Inflammatory macrophage treated with lipopolysaccharide for 1 hour (primary cell): Measurements from ENCODE around the gene INKA1.

ENCODE experiments used
- DNase-seq, 2 donors: peaks; one replicate each; pipeline ENCODE4 v3.0.0-alpha.2; 2020 to 2022

INKA1 gene

DNA sequence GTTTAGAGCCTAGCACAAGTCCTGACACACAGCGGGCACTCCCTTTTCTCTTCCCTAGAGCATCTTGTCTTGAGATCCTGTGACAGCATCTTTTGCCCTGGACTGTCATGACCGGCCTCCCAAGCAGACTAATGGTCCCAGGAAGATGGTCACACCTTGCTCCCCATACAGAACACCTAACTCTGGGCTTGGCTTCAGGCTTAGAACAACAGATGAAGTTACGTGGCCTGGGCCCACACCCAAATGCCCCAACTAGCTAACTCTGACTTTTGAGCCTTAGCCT, 15.9 kb upstream of the INKA1 start:
- no peak for DNase-seq

DNA sequence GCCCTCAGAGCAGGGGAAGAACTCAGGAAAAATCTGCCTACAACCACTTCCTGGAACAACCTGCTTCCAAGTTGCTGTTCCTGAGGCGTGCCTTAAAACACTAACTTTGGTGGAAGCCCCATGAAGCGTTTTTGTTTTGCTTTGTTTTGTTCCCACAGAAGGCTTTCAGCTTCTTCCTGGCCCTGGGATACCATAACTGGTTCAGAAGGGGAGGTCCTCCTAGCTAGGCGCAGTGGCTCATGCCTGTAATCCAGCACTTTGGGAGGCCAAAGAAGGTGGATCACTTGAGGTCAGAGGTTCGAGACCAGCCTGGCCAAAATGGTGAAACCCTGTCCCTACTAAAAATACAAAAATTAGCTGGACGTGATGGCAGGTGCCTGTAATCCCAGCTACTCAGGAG, 15.5 kb upstream of the INKA1 start:
- DNase-seq = no peak

DNA sequence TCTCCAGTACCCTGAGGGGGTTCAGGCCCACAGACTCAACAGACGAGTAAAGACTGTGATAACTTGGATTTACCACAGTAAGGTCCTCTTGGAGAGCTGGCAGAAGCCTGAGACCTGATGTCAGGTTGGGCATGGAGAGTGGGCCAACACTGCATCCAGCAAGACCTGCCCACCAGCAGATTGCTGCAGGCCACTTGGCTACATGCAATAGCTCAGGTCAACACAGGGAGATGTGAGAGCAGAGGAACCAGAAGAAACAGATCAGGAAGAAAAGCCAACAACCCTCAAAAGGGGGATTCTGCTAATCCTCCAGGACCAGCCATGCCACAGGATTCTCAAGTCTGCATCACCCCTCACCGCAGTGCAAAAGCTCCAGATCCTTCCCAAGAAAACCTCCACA, 15.0 kb upstream of the INKA1 start:
- DNase-seq = no peak

GRCh38 chr3:49790626-49791411, 12.2 kb upstream of the INKA1 start:
- DNase-seq = no peak

- no peak for DNase-seq
Measured at GRCh38 chr3:49791571-49791970, 11.5 kb upstream of the INKA1 start.

GRCh38 chr3:49792371-49793150, 10.5 kb upstream of the INKA1 start:
- DNase-seq = no peak

DNA sequence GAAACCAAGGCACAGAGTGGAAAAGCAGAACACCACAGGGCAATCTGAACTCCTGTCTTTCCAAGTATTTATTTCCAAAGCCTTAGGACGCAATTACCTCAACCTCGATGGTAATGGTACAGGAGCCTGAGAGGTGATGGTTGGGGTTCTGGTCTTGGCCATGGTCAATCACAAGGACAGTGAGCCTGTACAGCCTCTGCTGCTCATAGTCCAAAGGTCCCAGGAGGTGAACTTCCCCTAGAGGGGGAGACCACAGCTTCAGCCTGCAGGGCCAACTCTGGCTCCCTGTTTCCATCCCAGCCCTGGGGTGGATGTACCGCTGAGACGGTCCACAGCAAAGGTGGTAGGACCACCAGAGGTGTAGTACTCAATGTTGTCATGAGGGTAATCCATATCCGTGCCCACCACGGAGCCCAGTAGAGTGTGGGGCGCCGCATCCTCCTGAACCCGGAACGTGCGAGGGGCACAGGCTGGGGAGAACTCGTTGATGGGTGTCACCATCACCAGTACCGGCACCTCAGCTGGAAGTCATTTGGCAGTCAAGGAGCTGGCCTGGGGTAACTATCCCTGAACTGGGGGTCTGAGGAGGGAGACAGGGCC, 9.5 kb upstream of the INKA1 start:
- DNase-seq = no peak

GRCh38 chr3:49794431-49794830, 8.6 kb upstream of the INKA1 start:
- DNase-seq = no peak

GRCh38 chr3:49794926-49795905, 7.8 kb upstream of the INKA1 start:
- no peak for DNase-seq

GRCh38 chr3:49799105-49799504, 4.0 kb upstream of the INKA1 start:
- no peak for DNase-seq

GRCh38 chr3:49799761-49800160, 3.3 kb upstream of the INKA1 start, which contains the start of gene CDHR4:
TSS of gene CDHR4 (minus strand) at chr3:49799873. CDS start at chr3:49799812, 61 bp downstream.
- DNase-seq = no peak

DNA sequence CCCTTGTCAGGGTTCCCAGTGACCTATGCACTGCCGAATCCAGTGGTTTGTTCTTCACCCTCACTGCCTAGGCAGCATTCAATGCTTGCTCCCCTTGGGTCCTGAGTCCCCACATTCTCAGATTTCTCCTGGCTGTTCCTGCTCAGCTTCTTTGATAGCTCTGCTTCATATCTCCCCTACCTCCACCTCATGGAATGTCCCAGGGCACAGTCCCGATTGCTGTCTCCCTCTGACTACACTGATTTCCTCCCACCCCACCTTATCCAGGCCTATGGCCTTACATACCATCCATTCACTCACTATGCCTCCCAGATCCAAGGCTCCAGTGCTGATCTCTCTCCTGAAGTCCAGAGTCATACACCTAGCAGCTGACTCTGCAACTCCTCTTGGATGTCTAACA, 1.9 kb upstream of the INKA1 start:
- DNase-seq = no peak

DNA sequence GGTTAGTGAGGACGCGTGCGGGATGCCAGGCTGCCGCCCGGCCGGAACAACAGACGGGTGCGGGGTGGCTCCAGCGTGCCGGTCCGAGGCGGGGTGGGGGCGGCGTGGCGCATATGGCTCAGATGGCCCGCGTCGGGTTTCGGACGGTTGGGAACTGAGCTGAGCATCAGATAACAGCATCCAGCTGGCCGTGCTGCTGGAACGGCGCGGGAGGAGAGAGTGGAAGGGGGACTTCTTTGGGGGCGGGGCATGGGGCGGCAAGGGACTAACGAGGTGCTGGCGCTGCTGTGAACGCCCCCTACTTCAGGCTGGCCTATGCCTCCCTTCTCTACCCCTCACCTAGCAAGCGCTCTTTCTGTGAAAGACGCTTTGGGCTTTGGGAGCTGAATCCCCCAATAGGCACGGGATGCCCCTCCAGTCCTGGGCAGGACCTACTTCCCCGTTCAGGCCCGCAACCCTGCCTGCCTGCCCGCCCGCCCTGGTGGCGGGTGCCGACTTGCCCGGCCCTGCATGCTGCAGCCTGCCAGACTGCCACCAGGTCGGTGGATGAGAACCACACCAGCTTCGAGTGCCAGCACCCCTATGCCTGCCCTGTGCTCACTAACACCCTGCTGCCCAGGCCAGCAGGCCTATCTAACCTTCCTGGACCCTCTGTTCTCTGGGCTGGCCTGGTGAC, 542 bp downstream of the INKA1 start:
- no peak for DNase-seq

DNA sequence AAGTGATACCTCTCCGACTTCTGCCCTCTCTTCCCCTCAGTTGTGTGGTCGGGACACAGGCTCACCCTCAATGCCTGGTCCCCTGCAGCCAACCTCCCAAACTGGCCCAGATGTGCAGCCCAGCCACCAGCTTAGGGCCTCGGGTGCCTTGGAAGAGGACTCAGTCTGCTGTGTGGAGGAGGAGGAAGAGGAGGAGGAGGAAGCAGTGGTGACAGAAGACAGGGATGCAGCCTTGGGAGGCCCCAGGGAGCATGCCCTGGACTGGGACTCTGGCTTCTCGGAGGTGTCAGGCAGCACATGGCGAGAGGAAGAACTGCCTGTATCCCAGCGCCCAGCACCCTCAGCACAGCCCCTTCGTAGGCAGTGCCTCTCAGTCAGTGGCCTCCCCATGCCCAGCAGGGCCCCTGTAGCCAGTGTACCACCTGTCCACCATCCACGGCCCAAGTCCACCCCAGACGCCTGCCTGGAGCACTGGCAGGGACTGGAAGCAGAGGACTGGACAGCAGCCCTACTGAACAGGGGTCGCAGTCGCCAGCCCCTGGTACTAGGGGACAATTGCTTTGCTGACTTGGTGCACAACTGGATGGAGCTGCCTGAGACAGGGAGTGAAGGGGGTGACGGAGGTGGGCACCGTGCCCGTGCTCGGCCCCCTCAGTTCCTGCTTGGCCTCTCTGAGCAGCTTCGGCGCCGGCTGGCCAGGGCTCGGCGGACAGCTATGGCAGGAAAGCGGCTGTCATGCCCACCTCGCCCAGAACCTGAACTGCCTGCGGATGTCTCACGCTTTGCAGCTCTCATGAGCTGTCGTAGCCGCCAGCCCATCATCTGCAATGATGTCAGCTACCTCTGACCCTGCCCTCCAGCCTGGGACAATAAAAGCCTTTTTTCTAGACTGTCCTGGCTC, 1.3 kb downstream of the INKA1 start:
- DNase-seq = no peak

DNA sequence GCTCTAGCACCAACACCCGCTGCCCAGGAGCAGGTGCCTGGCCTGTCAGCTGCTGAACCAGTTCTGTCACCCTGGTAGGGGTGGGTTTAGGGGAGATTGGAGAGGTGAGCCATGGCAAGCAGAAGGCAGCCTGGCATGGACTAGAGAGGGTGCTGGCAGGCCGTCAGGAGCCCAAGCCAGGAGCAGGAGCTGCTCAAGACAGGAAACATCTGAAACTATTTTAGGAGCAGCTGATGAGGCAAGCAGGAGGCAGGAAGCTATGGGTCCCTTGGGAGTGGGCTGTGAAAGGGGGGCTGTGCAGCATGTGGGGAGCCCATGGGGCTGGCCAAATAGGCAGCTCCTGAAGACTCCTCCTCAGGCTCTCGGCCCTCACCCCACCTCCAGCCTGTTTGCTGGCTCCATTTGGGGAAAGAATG, 2.3 kb downstream of the INKA1 start:
- no peak for DNase-seq

- peak in 1 of 2 donors; percentile 34 for DNase-seq
Measured at GRCh38 chr3:49805897-49806701, 3.0 kb downstream of the INKA1 start.

- DNase-seq = no peak
Measured at GRCh38 chr3:49806850-49807249, 3.8 kb downstream of the INKA1 start.

DNA sequence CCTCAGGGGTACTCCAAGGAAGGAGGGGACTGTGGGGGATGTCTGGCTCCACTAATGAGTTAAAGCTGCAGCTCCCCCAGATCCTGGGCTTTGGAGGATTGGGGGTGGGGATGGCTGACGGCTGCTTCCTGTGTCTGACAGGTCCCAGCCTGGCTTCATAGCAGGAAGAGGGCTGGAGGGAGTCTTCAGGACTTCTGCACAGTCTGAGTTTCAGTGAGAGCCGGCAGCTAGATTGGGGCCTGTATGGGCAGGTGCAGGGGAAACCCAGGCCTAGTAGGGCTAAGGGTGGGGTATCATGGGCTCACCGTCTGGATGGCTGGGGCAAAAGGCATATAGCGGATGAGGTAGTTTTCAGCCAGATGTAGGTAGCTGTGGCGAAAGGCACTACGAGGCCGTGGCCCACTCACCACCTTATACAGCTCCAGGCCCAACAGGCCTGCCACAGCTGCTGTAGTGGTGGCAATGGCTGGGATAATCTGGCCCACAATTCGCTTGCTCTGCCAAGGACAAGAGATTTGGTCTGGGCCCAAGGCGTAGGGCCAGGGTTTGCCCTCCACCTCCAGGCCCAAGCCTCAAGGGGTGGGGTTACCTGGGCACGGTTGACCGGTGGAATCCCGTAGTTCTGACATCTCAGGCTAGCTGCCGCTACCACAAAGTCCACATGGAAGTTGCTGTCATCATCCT, 4.5 kb downstream of the INKA1 start:
- DNase-seq = no peak

- DNase-seq = no peak
Measured at GRCh38 chr3:49812916-49813496, 9.9 kb downstream of the INKA1 start.
